H9 (cell line): Measurements from ENCODE around the gene ICE2. TPM values are rescaled to one million over a fixed set of nuclear protein-coding genes. Genes with fewer than 3 reads are reported as not detected.

Experiments
- DNase-seq: peaks from one replicate; pipeline ENCODE4 v3.0.0-alpha.2; 2017
- H2AFZ ChIP-seq: one replicate; pipeline ENCODE4 v1.6.1; 2013; ENCODE audit warnings: mild to moderate bottlenecking, low read length, control low read depth, moderate library complexity
- H2AK5ac ChIP-seq: 2 replicates; pipeline ENCODE4 v1.6.1; 2013; ENCODE audit warnings: low read length, control low read depth, mixed read lengths; ENCODE audit not compliant: insufficient read length
- H2BK120ac ChIP-seq: one replicate; pipeline ENCODE4 v1.6.1; 2013; ENCODE audit warnings: low read depth, mild to moderate bottlenecking, low read length, control low read depth, inconsistent platforms; ENCODE audit not compliant: poor library complexity, severe bottlenecking
- H2BK12ac ChIP-seq: 2 replicates; pipeline ENCODE4 v1.6.1; 2013; ENCODE audit warnings: low read length, control low read depth, mixed read lengths, low read depth; ENCODE audit not compliant: insufficient read length
- H2BK15ac ChIP-seq: 2 replicates; pipeline ENCODE4 v1.6.1; 2013; ENCODE audit warnings: low read depth, low read length, control low read depth
- H2BK20ac ChIP-seq: one replicate; pipeline ENCODE4 v1.6.1; 2013; ENCODE audit warnings: low read depth, mild to moderate bottlenecking, low read length, control low read depth, inconsistent platforms; ENCODE audit not compliant: poor library complexity, severe bottlenecking
- H2BK5ac ChIP-seq: 2 replicates; pipeline ENCODE4 v1.6.1; 2013; ENCODE audit warnings: low read length, control low read depth, mixed read lengths; ENCODE audit not compliant: insufficient read length
- H3K14ac ChIP-seq: 2 replicates; pipeline ENCODE4 v1.6.1; 2013; ENCODE audit warnings: low read length, control low read depth; ENCODE audit not compliant: insufficient read depth
- H3K18ac ChIP-seq: 2 replicates; pipeline ENCODE4 v1.6.1; 2013; ENCODE audit warnings: low read depth, mild to moderate bottlenecking, mixed read lengths, low read length, control low read depth; ENCODE audit not compliant: insufficient read length
- H3K23ac ChIP-seq: 2 replicates; pipeline ENCODE4 v1.6.1; 2013; ENCODE audit warnings: low read length, control low read depth, mixed read lengths, low read depth; ENCODE audit not compliant: insufficient read length
- H3K23me2 ChIP-seq: 2 replicates; pipeline ENCODE4 v1.6.1; 2013; ENCODE audit warnings: low read depth, mild to moderate bottlenecking, mixed read lengths, low read length, control low read depth; ENCODE audit not compliant: insufficient read length, poor library complexity, severe bottlenecking
- H3K27ac ChIP-seq: 2 replicates; pipeline ENCODE4 v1.5.1; 2013; ENCODE audit warnings: low read length, control low read depth, mixed read lengths, low read depth; ENCODE audit not compliant: insufficient read length
- H3K27me3 ChIP-seq: 2 replicates; pipeline ENCODE4 v1.6.1; 2013; ENCODE audit warnings: low read length, control low read depth, inconsistent platforms; ENCODE audit not compliant: insufficient read depth
- H3K4ac ChIP-seq: 2 replicates; pipeline ENCODE4 v1.6.1; 2013; ENCODE audit warnings: low read depth, mild to moderate bottlenecking, control low read depth, inconsistent platforms, low read length, moderate library complexity
- H3K4me1 ChIP-seq: 2 replicates; pipeline ENCODE4 v1.6.1; 2013; ENCODE audit warnings: low read length, control low read depth, inconsistent platforms; ENCODE audit not compliant: insufficient read depth
- H3K4me2 ChIP-seq: 2 replicates; pipeline ENCODE4 v1.6.1; 2013; ENCODE audit warnings: low read length, control low read depth, mixed read lengths; ENCODE audit not compliant: insufficient read length, insufficient read depth
- H3K56ac ChIP-seq: 2 replicates; pipeline ENCODE4 v1.6.1; 2013; ENCODE audit warnings: low read depth, mild to moderate bottlenecking, mixed read lengths, low read length, control low read depth; ENCODE audit not compliant: insufficient read length
- H3K79me1 ChIP-seq: 2 replicates; pipeline ENCODE4 v1.6.1; 2013; ENCODE audit warnings: low read depth, mild to moderate bottlenecking, moderate library complexity, low read length, control low read depth, inconsistent platforms; ENCODE audit not compliant: insufficient read depth, poor library complexity, severe bottlenecking
- H3K79me2 ChIP-seq: 2 replicates; pipeline ENCODE4 v1.6.1; 2013; ENCODE audit warnings: low read length, control low read depth, inconsistent platforms; ENCODE audit not compliant: insufficient read depth
- H3K9ac ChIP-seq: 2 replicates; pipeline ENCODE4 v1.6.1; 2013; ENCODE audit warnings: low read length, control low read depth, mixed read lengths; ENCODE audit not compliant: insufficient read length; ENCODE audit errors: extremely low read depth
- H3K9me3 ChIP-seq: one replicate; pipeline ENCODE4 v1.6.1; 2013; ENCODE audit warnings: low read depth, low read length, inconsistent platforms; ENCODE audit not compliant: control insufficient read depth
- H3T11ph ChIP-seq: one replicate; pipeline ENCODE4 v1.6.1; 2013; ENCODE audit warnings: mild to moderate bottlenecking, low read length, control low read depth, inconsistent platforms
- H4K20me1 ChIP-seq: one replicate; pipeline ENCODE4 v1.6.1; 2013; ENCODE audit not compliant: control insufficient read depth, insufficient read length, insufficient read depth
- H4K5ac ChIP-seq: 2 replicates; pipeline ENCODE4 v1.6.1; 2013; ENCODE audit warnings: low read depth, mild to moderate bottlenecking, mixed read lengths, low read length, control low read depth; ENCODE audit not compliant: insufficient read length
- H4K8ac ChIP-seq: replicated peaks from 2 replicates; pipeline ENCODE4 v1.6.1; 2013; ENCODE audit warnings: low read length, control low read depth, mixed read lengths, low read depth; ENCODE audit not compliant: insufficient read length
- H4K91ac ChIP-seq: 2 replicates; pipeline ENCODE4 v1.6.1; 2013; ENCODE audit warnings: low read depth, mild to moderate bottlenecking, moderate library complexity, mixed read lengths, low read length, control low read depth; ENCODE audit not compliant: insufficient read length
- H3K27ac Mint-ChIP-seq, 3 experiments: 2 replicates in 2 of 3; 3 replicates in 1 of 3; pipeline ENCODE4 v1.8.0; 2020 to 2021; ENCODE audit warnings: mixed read lengths in 3 of 3, mild to moderate bottlenecking in 1 of 3, moderate library complexity in 1 of 3
- H3K27me3 Mint-ChIP-seq: 2 replicates; pipeline ENCODE4 v1.8.0; 2021; ENCODE audit warnings: low read depth, mild to moderate bottlenecking, moderate library complexity, mixed read lengths
- H3K36me3 Mint-ChIP-seq, 3 experiments: 2 replicates in 2 of 3; 3 replicates in 1 of 3; pipeline ENCODE4 v1.8.0; 2020 to 2021; ENCODE audit warnings: low read depth in 3 of 3, mixed read lengths in 3 of 3; ENCODE audit not compliant: insufficient read depth in 1 of 3
- H3K4me1 Mint-ChIP-seq, 2 experiments: 2 replicates each; pipeline ENCODE4 v1.8.0; 2020; ENCODE audit warnings: mixed read lengths in 2 of 2
- H3K4me3 Mint-ChIP-seq, 2 experiments: 2 replicates in 1 of 2; 3 replicates in 1 of 2; pipeline ENCODE4 v1.8.0; 2020 to 2021; ENCODE audit warnings: mild to moderate bottlenecking in 2 of 2, mixed read lengths in 2 of 2, moderate library complexity in 1 of 2
- H3K9me3 Mint-ChIP-seq, 2 experiments: 2 replicates in 1 of 2; 3 replicates in 1 of 2; pipeline ENCODE4 v1.8.0; 2020; ENCODE audit warnings: mild to moderate bottlenecking in 2 of 2, mixed read lengths in 2 of 2, moderate library complexity in 1 of 2
- CTCF ChIP-seq: fragments of 200-600 bp; sonication (generic); conservative IDR thresholded peaks from 3 replicates; pipeline ENCODE4 v1.8.0; 2021; ENCODE audit warnings: antibody characterized with exemption, mild to moderate bottlenecking
- WGBS: extraction: QIAGEN DNeasy Blood & Tissue Kit; methylation state at CpG from one replicate; pipeline ENCODE4 v1.1.7; 2013; ENCODE audit warnings: missing lambda C conversion rate, low lambda C conversion rate, mixed read lengths; ENCODE audit not compliant: insufficient read length; ENCODE audit errors: extremely low coverage; 5-methylcytosine and 5-hydroxymethylcytosine counted together
- total RNA-seq: library from RNA; stranded (reverse); gene quantifications from 2 replicates; pipeline ENCODE4 v1.2.1, GENCODE V29; 2021

The ICE2 gene
- total RNA-seq, 1 experiment from 2014 or later = 76.3 TPM

- H3K4me1 ChIP-seq = no peaks in the 10 kb centered on the region
- Mint-ChIP-seq H3K4me3 (no peak overlapping the region), H3K27ac (peak overlapping the region in 1 of 3 experiments; percentile 24; a peak in 1 of 7 replicates), H3K4me1 (peaks cover 6 to 10% of the 10 kb centered on the region in 2 experiments; a peak in 2 of 4 replicates), H3K9me3 (no peaks in the 10 kb centered on the region), H3K36me3 (no peaks in the 10 kb centered on the region), H3K27me3 (no peaks in the 10 kb centered on the region)
- no peak overlapping the region for H3K4ac ChIP-seq
- no peak overlapping the region for H3K23ac ChIP-seq
- H3K27ac ChIP-seq = no peak overlapping the region
- H3K9ac ChIP-seq = no peak overlapping the region
- H2BK15ac ChIP-seq = no peak overlapping the region
- no CpG with 5 or more reads among the region's 2 CpGs for WGBS
- H3K27me3 ChIP-seq = no peaks in the 10 kb centered on the region
- H3K4me2 ChIP-seq = no peak overlapping the region
- no peak overlapping the region for H3K56ac ChIP-seq
- no peak overlapping the region for H4K91ac ChIP-seq
- no peaks in the 10 kb centered on the region for H3K79me1 ChIP-seq
- no peak overlapping the region for H2AK5ac ChIP-seq
- no peaks in the 10 kb centered on the region for H3K79me2 ChIP-seq
- no peak overlapping the region for H4K5ac ChIP-seq
- no peaks in the 10 kb centered on the region for H3K23me2 ChIP-seq
- no peak for TF ChIP-seq CTCF
- no peak overlapping the region for H2BK12ac ChIP-seq
- DNase-seq = no peak
- no peak overlapping the region for H2BK20ac ChIP-seq
- H2BK120ac ChIP-seq = no peak overlapping the region
- no peak overlapping the region for H3K18ac ChIP-seq
- H3T11ph ChIP-seq = no peak overlapping the region
- H3K9me3 ChIP-seq = no peaks in the 10 kb centered on the region
- H2AFZ ChIP-seq = no peak overlapping the region
- no peak overlapping the region for H4K8ac ChIP-seq
- H2BK5ac ChIP-seq = no peak overlapping the region
- H3K14ac ChIP-seq = no peak overlapping the region
- H4K20me1 ChIP-seq = no peaks in the 10 kb centered on the region
Observed at GRCh38 chr15:60486742-60487141, 7.8 kb upstream of the ICE2 start.
